NCI-H128 (cell line): ENCODE data around the gene GPBP1.
"Not testable (repeated sequence)": the region's sequence is repeated elsewhere in the genome, so short reads cannot be mapped to it uniquely, and the experiment has no call there.

ENCODE experiments used
- DNase-seq: peaks from one replicate; lab custom pipeline; 2025; ENCODE audit not compliant: unreplicated experiment; lab: John Stamatoyannopoulos, UW

GPBP1 gene

GRCh38 chr5:57176350-57176857 lies 2.5 kb downstream of the GPBP1 start:
- no peak for DNase-seq

- DNase-seq, result no peak
Measured at GRCh38 chr5:57177479-57178156, 3.8 kb downstream of the GPBP1 start.

GRCh38 chr5:57178238-57178637 lies 4.4 kb downstream of the GPBP1 start:
- DNase-seq, result not testable (repeated sequence)

- DNase-seq, result no peak
Measured at GRCh38 chr5:57179262-57180200, 5.7 kb downstream of the GPBP1 start.

GRCh38 chr5:57181154-57181553 lies 7.3 kb downstream of the GPBP1 start:
- DNase-seq, result no peak

GRCh38 chr5:57184322-57184721 lies 10.5 kb downstream of the GPBP1 start:
- DNase-seq, result no peak

- no peak for DNase-seq
Measured at GRCh38 chr5:57185313-57185712, 11.5 kb downstream of the GPBP1 start.

- DNase-seq, result no peak
Measured at GRCh38 chr5:57186194-57186593, 12.3 kb downstream of the GPBP1 start.

- not testable (repeated sequence) for DNase-seq
Measured at GRCh38 chr5:57187977-57188376, 14.1 kb downstream of the GPBP1 start.

GRCh38 chr5:57189515-57189914 lies 15.7 kb downstream of the GPBP1 start:
- DNase-seq, result no peak

- DNase-seq, result no peak
Measured at GRCh38 chr5:57190593-57190992, 16.7 kb downstream of the GPBP1 start.

GRCh38 chr5:57191163-57191562 lies 17.3 kb downstream of the GPBP1 start:
- DNase-seq, result no peak

GRCh38 chr5:57191986-57192385 lies 18.1 kb downstream of the GPBP1 start:
- DNase-seq, result no peak

GRCh38 chr5:57192832-57193231 lies 19.0 kb downstream of the GPBP1 start:
- not testable (repeated sequence) for DNase-seq

- no peak for DNase-seq
Measured at GRCh38 chr5:57193757-57194413, 20.0 kb downstream of the GPBP1 start.

- DNase-seq, result no peak
Measured at GRCh38 chr5:57194653-57195052, 20.8 kb downstream of the GPBP1 start.

- DNase-seq, result no peak
Measured at GRCh38 chr5:57195060-57195459, 21.2 kb downstream of the GPBP1 start.

- no peak for DNase-seq
Measured at GRCh38 chr5:57199866-57200265, 26.0 kb downstream of the GPBP1 start.

GRCh38 chr5:57202811-57203210 lies 29.0 kb downstream of the GPBP1 start:
- DNase-seq, result no peak

- no peak for DNase-seq
Measured at GRCh38 chr5:57207007-57207653, 33.3 kb downstream of the GPBP1 start.

GRCh38 chr5:57207681-57208080 lies 33.8 kb downstream of the GPBP1 start:
- DNase-seq, result no peak
